Liver (tissue), 3 donors: ENCODE results near the gene TCF7L1.

Experiments
- JUND ChIP-seq, 2 donors: IDR thresholded peaks; 2 replicates each; pipeline ENCODE4 v1.6.1; 2016; ENCODE audit warnings: antibody characterized with exemption in 2 of 2
- RAD21 ChIP-seq, 2 donors: IDR thresholded peaks; 2 replicates each; pipeline ENCODE4 v1.6.1; 2016; ENCODE audit warnings: antibody characterized with exemption in 2 of 2, mild to moderate bottlenecking in 2 of 2
- SP1 ChIP-seq: IDR thresholded peaks from 2 replicates; pipeline ENCODE4 v1.6.1; 2018; ENCODE audit warnings: antibody characterized with exemption, mild to moderate bottlenecking
- TAF1 ChIP-seq: conservative IDR thresholded peaks from 2 replicates; pipeline ENCODE4 v1.6.1; 2016; ENCODE audit warnings: antibody characterized with exemption, mild to moderate bottlenecking
- TF ChIP-seq, protein P1 (sequence below): fragments of 150-350 bp; IDR thresholded peaks from 2 replicates; pipeline ENCODE4 v1.5.1; 2017; ENCODE audit warnings: improper control_type of control experiment, low read depth, low read length; ENCODE audit not compliant: missing input control
- donor health status: healthy.
- donor health status: healthy.

- TF ChIP-seq, protein P1, sequence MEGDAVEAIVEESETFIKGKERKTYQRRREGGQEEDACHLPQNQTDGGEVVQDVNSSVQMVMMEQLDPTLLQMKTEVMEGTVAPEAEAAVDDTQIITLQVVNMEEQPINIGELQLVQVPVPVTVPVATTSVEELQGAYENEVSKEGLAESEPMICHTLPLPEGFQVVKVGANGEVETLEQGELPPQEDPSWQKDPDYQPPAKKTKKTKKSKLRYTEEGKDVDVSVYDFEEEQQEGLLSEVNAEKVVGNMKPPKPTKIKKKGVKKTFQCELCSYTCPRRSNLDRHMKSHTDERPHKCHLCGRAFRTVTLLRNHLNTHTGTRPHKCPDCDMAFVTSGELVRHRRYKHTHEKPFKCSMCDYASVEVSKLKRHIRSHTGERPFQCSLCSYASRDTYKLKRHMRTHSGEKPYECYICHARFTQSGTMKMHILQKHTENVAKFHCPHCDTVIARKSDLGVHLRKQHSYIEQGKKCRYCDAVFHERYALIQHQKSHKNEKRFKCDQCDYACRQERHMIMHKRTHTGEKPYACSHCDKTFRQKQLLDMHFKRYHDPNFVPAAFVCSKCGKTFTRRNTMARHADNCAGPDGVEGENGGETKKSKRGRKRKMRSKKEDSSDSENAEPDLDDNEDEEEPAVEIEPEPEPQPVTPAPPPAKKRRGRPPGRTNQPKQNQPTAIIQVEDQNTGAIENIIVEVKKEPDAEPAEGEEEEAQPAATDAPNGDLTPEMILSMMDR, result no peak
- TF ChIP-seq SP1, result no peak
- no peak for TF ChIP-seq RAD21 (IDR thresholded peaks at IDR 0.05)
- TF ChIP-seq TAF1, result no peak
- TF ChIP-seq JUND (IDR thresholded peaks at IDR 0.05), result no peak
Observed at GRCh38 chr2:85251070-85251616, 118.0 kb downstream of the TCF7L1 start.
